B cell (primary cell): ENCODE results near the gene ZBTB32. TPM values are rescaled to one million over a fixed set of nuclear protein-coding genes. Genes with fewer than 3 reads are reported as not detected.
A peak's percentile ranks its signal among the peaks of the same experiment; 100 is the strongest.

Experiments
- ATAC-seq: fragments of 200-7000 bp; cut with Tn5 transposase; one replicate; pipeline ENCODE4 v1.10.0; 2021; ENCODE audit warnings: low read depth, mild to moderate bottlenecking, moderate number of reproducible peaks, moderate library complexity
- CTCF ChIA-PET: fragments of 350-600 bp; sonication (Branson Sonifier 250); formaldehyde crosslinking; loops from one replicate; lab custom pipeline; 2021; ENCODE audit warnings: antibody characterized with exemption, inconsistent platforms; lab: Charles Lee
- POLR2A ChIA-PET: fragments of 350-600 bp; sonication (Branson Sonifier 250); formaldehyde crosslinking; loops from one replicate; lab custom pipeline; 2021; ENCODE audit warnings: antibody characterized with exemption; lab: Charles Lee
- DNase-seq: peaks from one replicate; pipeline ENCODE4 v3.0.0; 2013
- H2AFZ ChIP-seq: 2 replicates; pipeline ENCODE4 v1.6.1; 2012; ENCODE audit warnings: mild to moderate bottlenecking, low read depth, low read length; ENCODE audit not compliant: insufficient read depth, poor library complexity, severe bottlenecking
- H3K27ac ChIP-seq, 2 donors: 1 replicate in 1 of 2; 2 replicates in 1 of 2; pipeline ENCODE4 v1.5.1; 2012 to 2013; ENCODE audit warnings: low read length in 2 of 2, mild to moderate bottlenecking in 2 of 2, moderate library complexity in 1 of 2
- H3K27me3 ChIP-seq, 4 experiments: fragments of 200-600 bp in 1 of 4; sonication (generic) in 1 of 4; replicated peaks in 1 of 4; 1 replicate in 2 of 4; 2 replicates in 2 of 4; pipeline versions ENCODE4 v1.6.1 to v1.7.0; 2013 to 2016; ENCODE audit warnings: low read length in 3 of 4, mild to moderate bottlenecking in 2 of 4, mixed read lengths in 1 of 4, moderate library complexity in 1 of 4; ENCODE audit not compliant: insufficient read depth in 4 of 4, control insufficient read depth in 3 of 4; ENCODE audit errors: control extremely low read depth in 1 of 4
- H3K36me3 ChIP-seq, 2 experiments: replicated peaks in 1 of 2; 1 replicate in 1 of 2; 2 replicates in 1 of 2; pipeline versions ENCODE4 v1.6.1 to v1.7.1; 2013; ENCODE audit warnings: low read length in 1 of 2; ENCODE audit not compliant: insufficient read depth in 2 of 2, control insufficient read depth in 1 of 2; ENCODE audit errors: control extremely low read depth in 1 of 2, extremely low read depth in 1 of 2
- H3K4me1 ChIP-seq, 2 donors: fragments of 200-600 bp in 1 of 2; sonication (generic) in 1 of 2; 1 replicate in 1 of 2; 2 replicates in 1 of 2; pipeline versions ENCODE4 v1.5.1 to v1.6.1; 2013 to 2017; ENCODE audit warnings: low read length in 2 of 2; ENCODE audit not compliant: control insufficient read depth in 2 of 2, insufficient read depth in 2 of 2
- H3K4me2 ChIP-seq: replicated peaks from 2 replicates; pipeline ENCODE3; 2012; ENCODE audit warnings: mild to moderate bottlenecking, low read depth, low read length; ENCODE audit not compliant: poor library complexity, severe bottlenecking
- H3K4me3 ChIP-seq, 5 experiments: fragments of 200-600 bp in 1 of 5; sonication (generic) in 1 of 5; 1 replicate in 3 of 5; 2 replicates in 2 of 5; pipeline versions ENCODE4 v1.5.1 to v1.7.0; 2011 to 2016; ENCODE audit warnings: low read length in 4 of 5, mild to moderate bottlenecking in 4 of 5, low read depth in 2 of 5, control low read depth in 1 of 5, moderate library complexity in 1 of 5; ENCODE audit not compliant: insufficient read depth in 1 of 5; ENCODE audit errors: control extremely low read depth in 1 of 5, extremely low read depth in 1 of 5
- H3K79me2 ChIP-seq: fragments of 200-600 bp; sonication (generic); one replicate; pipeline ENCODE4 v1.6.0; 2016; ENCODE audit warnings: low read length; ENCODE audit not compliant: control insufficient read depth, insufficient read depth
- H3K9ac ChIP-seq: fragments of 200-600 bp; sonication (generic); 2 replicates; pipeline ENCODE4 v1.6.1; 2017; ENCODE audit warnings: mild to moderate bottlenecking, low read length, moderate library complexity
- H3K9me3 ChIP-seq, 3 donors: one replicate each; pipeline versions ENCODE4 v1.6.1 to v1.7.1; 2013; ENCODE audit warnings: low read length in 2 of 3; ENCODE audit not compliant: control insufficient read depth in 2 of 3, insufficient read depth in 1 of 3; ENCODE audit errors: control extremely low read depth in 1 of 3
- H4K20me1 ChIP-seq: 2 replicates; pipeline ENCODE4 v1.6.0; 2012; ENCODE audit warnings: mild to moderate bottlenecking, low read length; ENCODE audit not compliant: insufficient read depth, control insufficient read depth, poor library complexity, severe bottlenecking
- H3K27ac Mint-ChIP-seq: one replicate; pipeline ENCODE4 v1.8.0; 2021; ENCODE audit warnings: mixed read lengths
- H3K27me3 Mint-ChIP-seq: one replicate; pipeline ENCODE4 v1.8.0; 2021; ENCODE audit warnings: mixed read lengths
- H3K4me1 Mint-ChIP-seq: one replicate; pipeline ENCODE4 v1.8.0; 2021; ENCODE audit warnings: mixed read lengths
- H3K4me3 Mint-ChIP-seq: one replicate; pipeline ENCODE4 v1.8.0; 2021; ENCODE audit warnings: mixed read lengths
- H3K9me3 Mint-ChIP-seq: one replicate; pipeline ENCODE4 v1.8.0; 2022; ENCODE audit warnings: mixed read lengths; ENCODE audit not compliant: insufficient read depth
- EZH2 ChIP-seq: IDR thresholded peaks from 2 replicates; pipeline ENCODE4 v1.6.1; 2012; ENCODE audit warnings: borderline replicate concordance, low read depth, mild to moderate bottlenecking, moderate library complexity, low read length; ENCODE audit not compliant: insufficient read depth, poor library complexity, severe bottlenecking
- WGBS: methylation state at CpG from one replicate; pipeline ENCODE4 v1.1.5; 2013; ENCODE audit warnings: missing lambda C conversion rate; ENCODE audit not compliant: insufficient coverage; 5-methylcytosine and 5-hydroxymethylcytosine counted together
- intact Hi-C: fragments of 100-400 bp; cut with micrococcal nuclease; formaldehyde crosslinking; loops from one replicate; pipeline ENCODE4 v1.10.0; 2022
- polyA plus RNA-seq: library from polyadenylated mRNA; depleted of rRNA; stranded (reverse); fragments of >200 nt; gene quantifications from 2 replicates; pipeline ENCODE4 v1.2.3, GENCODE V29; 2012
- total RNA-seq, 2 donors: library from RNA; stranded (reverse); fragments of 120-200 nt in 1 of 2; gene quantifications; 1 replicate in 1 of 2; 2 replicates in 1 of 2; pipeline versions ENCODE4 v1.2.3 to v1.2.4, GENCODE V29; 2013 to 2022
- TF ChIP-seq, protein P1 (sequence below): fragments of 200-600 bp; IDR thresholded peaks from one replicate; pipeline ENCODE4 v1.8.0; 2022; ENCODE audit warnings: antibody characterized with exemption, mild to moderate bottlenecking

ZBTB32 gene
- total and polyA plus RNA-seq, 2 donors (not counting 1 experiment from before 2014, with no cell fraction given), result 18.9 to 28.1 TPM

DNA sequence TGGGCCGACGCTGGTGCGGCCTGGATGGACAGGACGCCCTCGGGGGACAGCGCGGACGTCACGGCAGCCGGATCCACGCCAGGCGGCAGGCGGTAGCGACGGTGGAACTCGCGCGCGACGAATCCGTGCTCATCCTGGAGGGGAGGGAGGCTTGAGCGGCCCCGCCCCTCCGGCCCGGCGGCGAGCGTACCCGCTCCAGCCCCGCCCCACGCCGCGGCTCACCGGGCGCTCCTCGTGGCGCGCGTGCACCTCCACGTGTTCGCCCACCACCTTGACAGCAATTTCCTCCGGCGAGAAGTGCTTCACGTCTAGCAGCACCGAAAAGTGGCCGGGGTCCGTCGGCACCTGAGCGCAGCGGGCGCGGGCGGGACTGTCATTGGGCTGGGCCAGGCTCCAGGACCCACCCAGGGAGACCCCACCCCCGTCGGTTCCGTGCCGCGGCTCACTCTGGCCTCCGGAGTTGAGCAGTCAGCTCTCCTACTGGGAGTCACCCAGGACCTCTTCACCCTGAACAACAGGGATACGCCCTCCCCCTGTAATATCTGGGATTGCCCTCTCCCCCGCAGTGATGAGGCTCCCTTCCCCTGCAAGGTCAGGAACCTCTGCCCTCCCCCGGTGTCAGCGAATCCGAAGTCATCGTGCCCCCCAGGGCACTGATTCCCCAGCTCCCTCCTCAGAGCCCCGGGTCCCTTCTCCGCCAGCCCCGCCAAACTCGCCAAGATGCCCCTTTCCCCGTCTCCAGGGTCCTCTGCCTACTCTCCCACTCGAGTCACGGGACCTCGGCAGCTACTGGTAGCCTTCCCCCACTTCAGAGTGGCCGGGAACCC is 51.4 kb downstream of the ZBTB32 start:
- peaks cover 0 to 10% (median 0%) of the 10 kb centered on the region in 3 donors for H3K9me3 ChIP-seq
- H3K4me2 ChIP-seq, result peak overlapping the region; percentile 98
- Mint-ChIP-seq H3K4me3 (peak overlapping the region; percentile 74), H3K27me3 (peaks cover 17% of the 10 kb centered on the region), H3K27ac (peak overlapping the region; percentile 63), H3K4me1 (peaks cover 34% of the 10 kb centered on the region), H3K9me3 (no peaks in the 10 kb centered on the region)
- H3K27ac ChIP-seq, result no peak overlapping the region
- H2AFZ ChIP-seq, result peak overlapping the region; percentile 82
- ChIA-PET POLR2A (interaction anchor here (2.2 kb wide), 1 partner anchor 11 kb away, joined by 17 read pairs; the partner anchor contains the start of genes PSENEN and U2AF1L4), CTCF (interaction anchor here (1.3 kb wide), 1 partner anchor 15 kb away, joined by 3 read pairs; no protein-coding TSS in a partner anchor)
- intact Hi-C loops, result loop anchor here (5.0 kb wide), 1 partner anchor 63 kb away; no protein-coding TSS in a partner anchor
- no peak for TF ChIP-seq EZH2
- TF ChIP-seq, protein P1, sequence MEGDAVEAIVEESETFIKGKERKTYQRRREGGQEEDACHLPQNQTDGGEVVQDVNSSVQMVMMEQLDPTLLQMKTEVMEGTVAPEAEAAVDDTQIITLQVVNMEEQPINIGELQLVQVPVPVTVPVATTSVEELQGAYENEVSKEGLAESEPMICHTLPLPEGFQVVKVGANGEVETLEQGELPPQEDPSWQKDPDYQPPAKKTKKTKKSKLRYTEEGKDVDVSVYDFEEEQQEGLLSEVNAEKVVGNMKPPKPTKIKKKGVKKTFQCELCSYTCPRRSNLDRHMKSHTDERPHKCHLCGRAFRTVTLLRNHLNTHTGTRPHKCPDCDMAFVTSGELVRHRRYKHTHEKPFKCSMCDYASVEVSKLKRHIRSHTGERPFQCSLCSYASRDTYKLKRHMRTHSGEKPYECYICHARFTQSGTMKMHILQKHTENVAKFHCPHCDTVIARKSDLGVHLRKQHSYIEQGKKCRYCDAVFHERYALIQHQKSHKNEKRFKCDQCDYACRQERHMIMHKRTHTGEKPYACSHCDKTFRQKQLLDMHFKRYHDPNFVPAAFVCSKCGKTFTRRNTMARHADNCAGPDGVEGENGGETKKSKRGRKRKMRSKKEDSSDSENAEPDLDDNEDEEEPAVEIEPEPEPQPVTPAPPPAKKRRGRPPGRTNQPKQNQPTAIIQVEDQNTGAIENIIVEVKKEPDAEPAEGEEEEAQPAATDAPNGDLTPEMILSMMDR, result no peak
- ATAC-seq, result no peak
- H3K27me3 ChIP-seq, result peaks cover 0 to 26% (median 10%) of the 10 kb centered on the region in 4 experiments
- 33% methylated on average over 74 of the region's 74 CpGs for WGBS
- no peak overlapping the region for H3K9ac ChIP-seq
- peaks cover 24 to 35% of the 10 kb centered on the region in 2 donors for H3K4me1 ChIP-seq
- H3K79me2 ChIP-seq, result peaks cover 23% of the 10 kb centered on the region
- H4K20me1 ChIP-seq, result peaks cover 4% of the 10 kb centered on the region
- no peak overlapping the region for H3K4me3 ChIP-seq
- peak; percentile 70 for DNase-seq
- H3K36me3 ChIP-seq, result peaks cover 0 to 26% of the 10 kb centered on the region in 2 experiments
